Left ventricle myocardium superior (tissue), 1 donor: ENCODE results near the gene G3BP2. TPM values are rescaled to one million over a fixed set of nuclear protein-coding genes. Genes with fewer than 3 reads are reported as not detected.
"Not testable (repeated sequence)": the region's sequence is repeated elsewhere in the genome, so short reads cannot be mapped to it uniquely, and the experiment has no call there.

ENCODE experiments used
- ATAC-seq: fragments of 200-7000 bp; cut with Tn5 transposase; one replicate; pipeline ENCODE4 v1.9.1; 2020; ENCODE audit warnings: mild to moderate bottlenecking, moderate library complexity
- DNase-seq: peaks from one replicate; pipeline ENCODE4 v3.0.0-alpha.2; 2020
- intact Hi-C: fragments of 100-400 bp; cut with micrococcal nuclease; formaldehyde crosslinking; loops from one replicate; pipeline ENCODE4 v1.11.0; 2022
- long read RNA-seq: library from polyadenylated mRNA; unstranded; transcript quantifications from one replicate; pipeline ENCODE4 v2.0.0, GENCODE V29; 2021
- total RNA-seq: library from RNA; stranded (reverse); fragmentation: NEBNext Ultra II Directional; extraction: Animal tissue kit (Norgen Biotek cat#: 25700); gene quantifications from one replicate; pipeline ENCODE4 v1.2.1, GENCODE V29; 2021
- donor health status: DM: no; HTN: yes; CAD: no; lungs with severe emphysema.

The G3BP2 gene
- total RNA-seq = 74.1 TPM
- long read RNA-seq, full-length matches to known transcripts = 45 of 65 reads
- long read RNA-seq, partial matches to known transcripts = 3 of 65 reads
- long read RNA-seq, other reads (novel, unspliced or antisense) = 17 of 65 reads

DNA sequence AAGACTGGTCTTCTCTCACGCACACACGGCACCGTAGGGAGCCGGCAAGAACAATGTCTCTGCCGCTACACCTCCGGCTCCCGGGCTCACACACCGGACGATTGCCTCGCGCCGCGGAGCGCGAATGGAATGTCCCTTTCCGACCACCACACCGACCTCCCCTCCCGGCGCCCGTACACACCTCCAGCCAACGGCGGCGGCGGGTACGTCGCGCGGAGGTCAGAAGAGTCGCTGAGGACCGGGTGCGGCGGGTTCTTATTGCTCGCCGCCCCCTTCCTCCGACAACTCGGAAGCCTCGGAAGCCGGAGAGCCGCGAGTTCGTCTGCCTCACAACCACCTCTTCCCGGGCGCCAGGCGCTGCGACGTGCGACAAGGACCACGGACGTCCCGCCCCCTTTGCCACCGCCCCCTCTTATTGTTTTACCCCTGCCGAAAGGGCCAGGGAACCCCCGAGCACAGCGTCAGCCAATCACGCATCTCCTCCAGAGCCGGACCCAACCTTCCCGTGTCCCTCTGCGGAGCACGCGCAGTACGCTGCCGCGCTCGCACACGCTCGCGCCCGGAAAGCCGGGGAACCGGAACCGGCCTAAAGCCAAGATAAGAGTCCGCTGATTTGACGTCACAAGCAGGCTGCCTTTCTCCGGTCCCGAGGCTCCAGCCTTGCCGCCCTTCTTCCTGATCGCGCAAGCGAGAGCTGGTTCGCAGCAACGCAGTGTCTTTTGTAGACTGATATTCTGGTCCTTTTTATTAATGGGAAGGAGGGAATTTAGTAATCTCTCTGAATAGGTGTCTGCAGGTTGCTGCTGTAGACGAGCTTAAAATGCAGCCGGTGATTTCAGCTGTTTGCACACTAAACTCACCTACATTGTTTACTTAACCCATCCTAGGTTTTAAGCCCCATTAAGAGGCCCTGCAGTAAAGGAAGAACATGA lies at the start of gene G3BP2:
G3BP2 (minus strand) TSS at position 385 of the 932 bp plus-strand sequence. CDS start 11,386 bp downstream, outside the sequence.
- intact Hi-C loops = loop anchor here (10.0 kb wide), 1 partner anchor 52 kb away; the partner anchor contains the start of gene USO1
- ATAC-seq = peak; percentile 99
- peak; percentile 99 for DNase-seq

DNA sequence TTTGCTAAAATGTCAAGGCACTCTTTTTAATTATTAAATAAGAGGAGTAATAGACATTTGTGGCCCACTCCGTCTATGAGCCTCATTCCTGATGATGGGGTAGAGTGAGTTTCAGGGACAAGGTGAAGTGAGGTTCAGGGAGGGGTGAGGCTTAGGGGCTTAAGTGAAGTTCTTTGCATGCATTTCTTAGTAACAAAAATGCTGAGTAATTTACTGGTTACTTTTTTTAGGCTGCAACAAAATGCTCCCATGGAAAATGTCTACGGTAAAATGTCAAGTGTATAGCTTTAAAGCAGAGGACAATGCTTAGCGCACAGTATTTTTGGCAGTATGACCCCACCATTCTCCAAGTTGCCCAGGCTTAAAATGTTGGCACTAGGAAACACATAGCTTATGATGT lies 49.2 kb upstream of the G3BP2 start:
- DNase-seq = no peak
- no peak for ATAC-seq
- intact Hi-C loops = loop anchor here (10.0 kb wide), 1 partner anchor 48 kb away; the partner anchor contains the start of gene G3BP2

DNA sequence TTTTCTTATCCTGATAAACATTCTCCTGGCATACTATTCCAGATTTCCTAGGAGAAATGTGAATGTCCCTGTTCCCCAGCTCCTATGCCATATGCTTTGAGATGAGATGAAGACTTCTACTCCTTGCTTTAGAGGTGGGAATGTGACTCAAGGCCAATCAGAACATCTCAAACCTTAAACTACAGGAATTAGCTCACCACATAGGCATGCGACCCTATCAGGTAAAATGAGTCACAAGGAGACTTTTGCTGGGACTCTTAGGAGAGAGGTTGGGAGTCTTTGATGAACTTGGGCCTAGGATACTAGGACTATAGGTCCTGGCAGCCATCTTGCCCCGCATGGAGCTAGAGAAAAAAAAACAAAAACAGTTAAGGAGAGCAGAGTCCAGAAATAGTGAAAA lies 45.3 kb upstream of the G3BP2 start:
- intact Hi-C loops = no loop called here
- DNase-seq = no peak
- ATAC-seq = no peak

DNA sequence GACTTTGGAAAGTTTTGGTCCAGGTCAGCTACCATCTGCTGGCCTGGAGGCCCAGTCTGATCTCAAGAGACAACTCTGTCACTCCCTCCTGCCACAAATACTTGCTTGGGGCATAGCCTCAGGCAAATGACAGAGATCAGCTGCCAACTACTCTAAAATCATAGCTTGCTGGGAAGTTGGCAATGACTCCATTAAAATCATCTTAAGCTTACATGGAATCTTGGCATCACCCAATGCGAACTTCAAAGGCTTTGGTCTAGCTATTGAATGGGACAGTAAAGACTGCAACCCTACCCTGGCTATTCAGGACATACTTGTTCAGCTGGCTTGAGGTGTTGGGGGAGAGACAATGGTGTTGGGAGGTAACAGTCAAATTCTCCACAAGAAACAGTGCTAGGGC lies 44.2 kb upstream of the G3BP2 start:
- no peak for DNase-seq
- ATAC-seq = peak; percentile 29
- intact Hi-C loops = no loop called here

DNA sequence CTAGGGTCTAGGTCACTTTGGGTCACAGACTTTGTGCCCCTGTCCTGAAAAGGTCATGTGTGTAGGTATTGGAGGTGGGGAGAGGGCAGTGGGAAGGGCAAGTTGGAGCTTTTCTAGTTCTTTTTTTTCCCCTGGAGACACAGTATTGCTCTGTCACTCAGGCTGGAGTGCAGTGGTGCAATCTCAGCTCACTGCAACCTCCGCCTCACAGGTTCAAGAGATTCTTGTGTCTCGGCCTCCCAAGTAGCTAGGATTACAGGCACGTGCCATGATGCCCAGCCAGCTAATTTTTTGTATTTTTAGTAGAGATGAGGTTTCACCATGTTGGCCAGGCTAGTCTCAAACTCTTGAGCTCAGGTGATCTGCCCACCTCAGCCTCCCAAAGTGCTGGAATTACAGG lies 42.8 kb upstream of the G3BP2 start:
- intact Hi-C loops, ATAC-seq, DNase-seq: not testable (repeated sequence)

DNA sequence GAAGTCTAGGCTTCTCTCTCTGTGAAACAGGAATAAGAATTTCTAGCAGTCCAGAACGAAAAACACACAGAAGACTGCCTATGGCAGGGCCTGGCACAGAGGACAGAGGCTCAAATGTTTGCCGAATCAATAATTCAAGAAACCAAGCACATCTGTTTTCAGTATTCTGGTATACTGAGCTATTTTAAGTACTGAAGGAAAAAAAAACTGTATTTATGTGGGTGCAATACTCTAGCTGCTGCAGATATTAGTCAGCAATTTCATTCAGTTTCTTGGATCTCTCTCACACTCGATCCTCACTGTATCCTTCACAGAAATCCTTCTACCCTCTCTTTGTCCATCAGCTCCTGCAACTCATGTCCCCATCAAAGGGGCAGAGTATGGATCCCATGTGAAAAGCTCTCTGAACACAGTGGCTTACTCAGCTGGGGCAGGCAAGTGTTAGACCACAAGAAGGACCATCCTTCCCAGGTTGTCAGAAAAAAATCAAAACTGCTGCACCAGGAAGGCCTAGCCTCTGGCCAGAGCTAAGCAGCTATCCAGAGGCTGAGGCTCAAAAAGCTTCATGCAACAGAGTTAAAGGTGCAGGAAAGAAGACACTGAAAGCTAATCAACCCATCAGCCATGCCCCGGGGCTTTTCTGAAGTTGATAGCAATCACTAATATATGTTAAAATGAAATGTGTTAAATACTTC lies 42.0 kb upstream of the G3BP2 start:
- peak; percentile 32 for ATAC-seq
- no peak for DNase-seq
- intact Hi-C loops = no loop called here

DNA sequence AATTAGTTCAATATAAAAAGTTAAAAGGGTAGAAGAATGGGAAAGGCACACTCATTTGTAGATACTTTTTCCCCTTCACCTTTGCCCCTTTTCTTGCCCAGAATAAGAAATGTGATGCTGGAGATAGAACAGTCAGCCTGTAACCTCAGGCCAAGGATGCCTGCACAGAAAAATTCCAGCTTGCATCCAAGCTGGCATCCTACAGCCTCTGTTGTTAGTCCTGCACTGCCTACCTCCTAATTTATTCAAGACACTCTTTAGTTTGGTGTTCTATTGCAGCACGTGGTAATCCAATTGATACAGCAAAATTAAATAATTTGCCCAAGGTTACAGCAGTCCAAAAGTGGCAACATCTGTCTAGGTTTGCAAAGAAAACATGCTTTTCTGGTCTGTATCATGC lies 41.5 kb upstream of the G3BP2 start:
- ATAC-seq (no peak), DNase-seq (no peak)
- intact Hi-C loops = no loop called here

DNA sequence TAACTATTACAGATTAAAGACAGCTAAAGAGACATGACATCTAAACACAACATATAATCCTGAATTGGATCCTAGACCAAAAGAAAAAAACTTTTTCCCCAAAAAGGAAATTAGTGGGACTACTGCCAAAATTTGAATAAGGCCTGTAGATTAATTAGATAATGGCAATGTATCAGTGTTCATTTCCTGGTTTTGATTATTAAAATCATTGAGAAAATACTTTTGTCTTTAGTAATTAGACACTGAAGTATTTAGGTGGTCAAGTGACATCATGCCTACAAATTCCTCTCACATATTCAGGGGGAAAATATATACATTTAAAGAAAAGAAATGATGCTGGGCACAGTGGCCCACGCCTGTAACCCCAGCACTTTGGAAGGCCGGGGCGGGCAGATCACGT lies 40.8 kb upstream of the G3BP2 start:
- intact Hi-C loops = no loop called here
- DNase-seq (no peak), ATAC-seq (no peak)

DNA sequence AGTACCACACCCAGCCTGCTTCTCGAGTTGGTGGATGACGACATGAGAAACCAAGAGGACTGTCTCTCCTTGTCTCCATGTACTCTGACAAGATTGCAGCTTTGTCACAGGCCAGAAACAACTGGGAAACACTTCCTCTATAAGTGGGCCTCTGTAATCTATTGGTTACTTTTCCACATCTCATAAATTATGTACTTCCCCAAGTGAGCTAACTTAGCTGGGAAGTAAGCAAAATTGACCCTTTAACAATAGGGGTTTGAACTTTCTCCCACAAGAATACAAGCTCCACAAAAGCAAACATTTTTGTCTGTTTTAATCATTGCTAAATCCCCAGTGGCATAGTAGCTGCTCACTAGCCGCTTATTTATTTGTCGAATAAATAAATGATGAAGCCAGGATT lies 37.0 kb upstream of the G3BP2 start:
- intact Hi-C loops = no loop called here
- DNase-seq (no peak), ATAC-seq (no peak)

DNA sequence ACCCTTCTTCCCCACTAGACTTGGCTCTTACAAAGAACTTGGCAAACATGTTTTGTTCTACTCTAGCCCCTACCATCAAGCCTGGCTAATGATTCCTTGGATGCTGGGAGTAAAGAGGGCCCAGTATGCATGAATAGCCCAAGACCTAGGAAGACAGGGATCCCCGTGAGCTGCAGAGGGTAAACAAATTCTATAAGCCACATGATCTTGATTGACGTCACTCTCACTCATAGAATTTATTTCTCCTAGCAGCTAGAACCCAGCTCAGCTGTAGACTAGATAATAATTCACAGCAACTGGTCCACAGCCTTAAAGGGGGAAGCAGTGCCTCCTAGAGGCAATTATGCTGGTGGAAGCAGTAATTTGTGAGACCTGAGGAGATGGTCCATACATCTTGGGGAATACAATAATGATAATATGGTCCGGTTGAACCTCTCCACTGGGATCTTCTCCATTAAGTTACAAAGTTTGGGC lies 35.0 kb upstream of the G3BP2 start:
- intact Hi-C loops = no loop called here
- ATAC-seq (no peak), DNase-seq (no peak)

DNA sequence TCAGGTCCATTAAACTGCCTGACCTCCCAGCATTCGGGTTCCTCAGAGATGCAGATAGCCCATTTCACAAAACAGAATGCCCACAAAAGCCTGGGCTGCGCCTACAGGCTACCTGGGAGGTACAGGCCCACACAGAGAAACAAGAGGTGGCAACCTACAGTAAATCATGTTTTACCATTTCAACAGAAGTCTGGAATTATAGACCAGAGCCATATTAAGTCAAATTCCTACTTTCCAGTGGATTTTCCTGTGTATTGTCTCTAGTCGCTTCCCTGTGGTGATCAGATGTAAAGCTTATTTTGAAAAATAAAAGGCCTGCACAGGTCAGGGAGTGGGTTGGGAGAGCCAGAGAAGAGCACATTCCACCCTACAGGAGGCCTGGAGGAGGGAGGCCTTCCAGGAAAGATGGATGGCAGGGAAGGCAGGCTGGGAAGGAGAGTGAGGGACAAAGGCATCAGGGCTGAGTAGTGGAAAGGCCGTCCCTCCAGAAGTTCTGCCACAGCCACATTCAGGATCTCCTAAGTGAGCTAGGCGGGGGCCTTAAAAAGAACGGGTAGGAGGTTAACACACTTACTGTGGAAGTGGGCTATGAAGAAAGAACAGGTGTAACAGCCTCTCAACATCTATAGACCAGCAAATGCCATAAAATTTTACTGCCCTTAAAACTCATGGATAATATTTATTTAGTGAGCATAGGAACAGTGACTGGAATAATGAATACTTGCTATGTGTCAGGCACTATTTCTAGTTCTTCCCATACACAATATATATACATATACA lies 32.2 kb upstream of the G3BP2 start:
- intact Hi-C loops = no loop called here
- DNase-seq (no peak), ATAC-seq (no peak)

DNA sequence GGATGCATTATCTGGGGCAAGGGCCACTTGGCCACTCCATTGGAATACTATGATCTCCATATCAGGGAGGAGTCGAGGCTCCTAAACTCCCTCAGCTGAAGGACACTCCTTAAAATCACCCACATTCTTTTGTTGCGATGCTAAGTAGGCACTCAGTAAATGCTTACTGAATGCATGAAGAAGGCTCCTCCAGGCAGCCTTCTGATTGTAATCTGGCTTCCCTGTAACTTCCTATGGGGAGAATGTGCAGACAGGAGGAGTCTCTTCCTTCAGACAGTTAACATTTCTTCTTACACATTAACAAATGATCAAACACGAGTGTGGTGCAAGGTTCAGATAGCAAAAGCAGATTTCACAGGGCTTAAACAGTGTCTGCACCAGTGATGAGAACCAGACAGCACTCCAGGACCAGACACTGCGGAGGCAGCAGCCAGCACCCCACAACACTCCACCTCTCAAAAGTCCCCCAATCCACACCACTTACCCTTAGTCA lies 29.8 kb upstream of the G3BP2 start:
- intact Hi-C loops = no loop called here
- ATAC-seq = no peak
- DNase-seq = no peak

DNA sequence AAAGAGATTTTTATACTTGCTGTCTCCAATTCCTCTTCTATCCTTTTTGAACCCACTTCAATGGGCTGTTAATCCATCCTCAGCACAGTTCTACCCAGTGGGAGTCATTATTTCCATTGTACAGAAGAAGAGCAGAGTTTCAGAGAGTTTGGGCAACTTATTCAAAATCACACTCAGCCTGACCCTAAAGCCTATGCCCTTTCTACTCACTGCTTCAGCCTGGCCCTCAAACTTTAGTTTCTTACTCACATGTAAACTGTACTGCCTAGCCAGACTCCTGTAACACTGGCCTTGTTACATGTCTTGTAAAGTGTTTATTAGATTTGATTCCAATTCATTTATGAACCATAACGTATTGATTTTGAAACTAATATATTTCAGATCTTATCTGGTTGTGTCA lies 26.1 kb upstream of the G3BP2 start:
- intact Hi-C loops = no loop called here
- DNase-seq (no peak), ATAC-seq (no peak)

DNA sequence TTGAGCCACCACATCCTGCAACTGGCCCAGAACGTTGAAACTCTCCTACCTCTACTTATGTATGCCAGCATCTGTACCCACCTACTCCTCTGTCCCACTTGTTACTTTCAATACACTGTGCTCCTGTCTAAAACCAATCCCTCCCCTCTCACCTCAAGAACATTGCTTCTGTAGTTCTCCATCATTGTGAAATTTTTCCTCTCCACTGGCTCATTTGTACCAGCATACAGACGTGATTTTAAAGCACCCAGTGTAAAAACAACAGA lies 25.7 kb upstream of the G3BP2 start:
- ATAC-seq (no peak), DNase-seq (no peak)
- intact Hi-C loops = no loop called here

DNA sequence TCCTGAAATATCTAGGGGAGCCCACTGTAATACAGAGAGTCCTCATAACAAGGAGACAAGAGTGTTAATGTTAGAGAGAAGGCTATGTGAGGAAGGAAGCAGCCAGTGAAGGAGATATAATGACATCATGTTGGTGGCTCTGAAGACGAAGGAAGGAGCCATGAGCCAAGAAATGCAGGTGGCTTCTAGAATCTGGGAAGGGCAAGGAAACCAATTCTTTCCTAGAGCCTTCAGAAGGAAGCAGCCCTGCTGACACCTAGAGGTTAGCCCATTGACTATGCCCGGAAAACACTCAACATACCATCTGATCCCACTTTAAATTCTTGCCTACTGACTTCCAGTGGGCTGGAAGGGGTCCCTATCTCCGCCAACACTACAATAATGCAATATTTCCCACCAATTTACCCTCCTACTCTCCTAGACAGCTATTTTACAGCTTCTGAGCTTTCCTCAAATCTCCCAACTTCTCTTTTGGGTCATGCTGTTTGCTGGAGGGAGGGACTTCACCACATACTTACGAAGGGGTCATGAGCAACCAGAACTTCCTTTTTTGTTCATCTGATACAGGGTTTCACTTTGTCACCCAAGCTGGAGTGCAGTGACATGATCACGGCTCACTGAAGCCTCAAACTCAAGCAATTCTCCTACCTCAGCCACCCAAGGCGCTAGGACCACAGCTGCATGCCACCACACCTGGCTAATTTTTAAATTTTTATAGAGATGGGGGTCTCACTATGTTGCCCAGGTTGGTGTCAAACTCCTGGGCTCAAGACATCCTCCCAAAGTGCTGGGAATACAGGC lies 25.2 kb upstream of the G3BP2 start:
- DNase-seq = no peak
- intact Hi-C loops = no loop called here
- peak; percentile 29 for ATAC-seq

DNA sequence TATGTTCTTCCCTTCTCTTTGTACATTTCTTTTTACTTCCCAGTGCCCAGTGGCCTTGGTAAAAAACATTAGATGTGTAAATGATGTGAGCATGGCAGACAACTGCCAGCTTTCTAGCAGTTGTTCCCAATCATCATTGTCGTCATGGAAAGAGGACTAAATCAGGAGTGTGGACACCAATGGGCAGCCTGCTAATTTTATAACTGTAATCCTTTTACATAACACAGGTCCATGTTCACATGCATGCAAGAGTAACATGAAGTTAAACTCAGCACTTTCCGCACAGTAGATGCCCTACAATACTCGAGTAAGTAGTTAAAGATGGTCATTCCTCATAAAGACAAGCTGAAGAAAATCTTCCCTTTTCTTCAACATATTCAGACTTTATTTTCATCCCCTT lies 23.4 kb upstream of the G3BP2 start:
- intact Hi-C loops = no loop called here
- ATAC-seq (no peak), DNase-seq (no peak)

DNA sequence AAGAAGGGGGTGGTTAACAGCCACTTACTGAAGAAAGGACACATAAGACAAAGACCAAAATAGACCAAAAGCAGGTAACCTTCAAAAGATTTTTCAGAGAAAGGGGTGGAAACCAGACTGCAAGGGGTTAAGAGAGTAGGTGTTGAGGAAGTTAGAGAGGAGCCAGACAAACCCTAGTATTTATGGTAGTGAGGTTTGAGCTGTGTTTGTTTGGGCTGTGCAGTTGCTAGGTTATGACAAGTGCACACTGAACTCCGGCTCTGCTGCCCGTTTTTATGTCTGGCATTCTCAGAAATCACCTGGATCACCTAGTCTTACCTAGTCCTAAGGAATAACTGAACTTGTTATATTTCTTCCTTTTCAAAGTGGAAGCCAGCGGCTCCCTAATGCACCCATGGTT lies 22.9 kb upstream of the G3BP2 start:
- intact Hi-C loops = no loop called here
- ATAC-seq (peak; percentile 96), DNase-seq (no peak)

DNA sequence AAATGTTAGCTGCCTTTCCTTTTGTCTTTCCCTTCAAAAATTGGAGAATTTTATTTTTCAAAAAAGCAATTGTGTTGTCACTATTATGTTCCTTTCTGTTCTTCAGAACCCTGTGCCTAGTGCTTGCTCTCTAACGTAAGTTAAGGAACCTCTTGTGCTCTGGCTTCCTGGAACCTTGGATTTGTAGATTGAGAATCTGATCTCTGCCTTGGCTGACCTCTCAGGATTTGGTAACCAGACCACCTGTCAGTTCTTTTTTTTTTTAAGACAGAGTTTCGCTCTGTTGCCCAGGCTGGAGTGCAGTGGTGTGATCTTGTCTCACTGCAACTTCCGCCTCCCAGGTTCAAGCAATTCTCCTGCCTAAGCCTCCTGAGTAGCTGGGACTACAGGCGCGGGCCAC lies 18.9 kb upstream of the G3BP2 start:
- DNase-seq, ATAC-seq, intact Hi-C loops: not testable (repeated sequence)

DNA sequence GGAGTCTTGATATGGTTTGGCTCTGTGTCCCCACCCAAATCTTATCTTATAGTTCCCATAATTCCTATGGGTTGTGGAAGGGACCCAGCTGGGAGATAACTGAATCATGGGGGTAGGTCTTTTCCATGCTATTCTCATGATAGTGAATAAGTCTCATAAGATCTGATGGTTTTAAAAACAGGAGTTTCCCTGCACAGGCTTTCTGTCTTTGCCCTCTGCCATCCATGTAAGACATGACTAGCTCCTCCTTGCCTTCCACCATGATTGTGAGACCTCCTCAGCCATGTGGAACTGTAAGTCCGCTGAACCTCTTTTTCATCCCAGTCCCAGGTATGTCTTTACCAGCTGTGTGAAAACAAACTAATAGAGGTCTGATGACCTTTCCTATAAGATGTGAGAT lies 13.9 kb upstream of the G3BP2 start:
- ATAC-seq, DNase-seq, intact Hi-C loops: not testable (repeated sequence)
